GM23248 (cell line): Measurements from ENCODE around the gene SERINC3. TPM values are rescaled to one million over a fixed set of nuclear protein-coding genes. Genes with fewer than 3 reads are reported as not detected.

Experiments
- DNase-seq: peaks from one replicate; pipeline ENCODE4 v3.0.0-alpha.2; 2015
- H2AFZ ChIP-seq: fragments of 200-600 bp; sonication (generic); 2 replicates; pipeline ENCODE4 v1.6.1; 2016; ENCODE audit warnings: antibody characterized with exemption
- H3F3A ChIP-seq: fragments of 200-600 bp; sonication (generic); 2 replicates; pipeline ENCODE4 v1.6.1; 2016; ENCODE audit warnings: mild to moderate bottlenecking, antibody characterized with exemption, mixed run types; ENCODE audit not compliant: insufficient read depth
- H3K27ac ChIP-seq: fragments of 200-600 bp; sonication (generic); 2 replicates; pipeline ENCODE4 v1.5.1; 2016; ENCODE audit warnings: mild to moderate bottlenecking
- H3K27me3 ChIP-seq: fragments of 200-600 bp; sonication (generic); replicated peaks from 2 replicates; pipeline ENCODE4 v1.6.1; 2016; ENCODE audit warnings: mild to moderate bottlenecking; ENCODE audit not compliant: insufficient read depth
- H3K36me3 ChIP-seq: fragments of 200-600 bp; sonication (generic); 2 replicates; pipeline ENCODE4 v1.6.1; 2016; ENCODE audit warnings: low read depth, mild to moderate bottlenecking
- H3K4me1 ChIP-seq: fragments of 200-600 bp; sonication (generic); 2 replicates; pipeline ENCODE4 v1.6.1; 2016; ENCODE audit warnings: mild to moderate bottlenecking; ENCODE audit not compliant: insufficient read depth
- H3K4me2 ChIP-seq: fragments of 200-600 bp; sonication (generic); one replicate; pipeline ENCODE4 v1.6.1; 2016; ENCODE audit warnings: mild to moderate bottlenecking; ENCODE audit not compliant: unreplicated experiment
- H3K4me3 ChIP-seq: fragments of 200-600 bp; sonication (generic); 2 replicates; pipeline ENCODE4 v1.5.1; 2016; ENCODE audit warnings: mild to moderate bottlenecking
- H3K79me2 ChIP-seq: fragments of 200-600 bp; sonication (generic); 2 replicates; pipeline ENCODE4 v1.6.1; 2016; ENCODE audit warnings: mild to moderate bottlenecking; ENCODE audit not compliant: insufficient read depth
- H3K9ac ChIP-seq: fragments of 200-600 bp; sonication (generic); 2 replicates; pipeline ENCODE4 v1.6.1; 2016; ENCODE audit warnings: mild to moderate bottlenecking
- H3K9me2 ChIP-seq: fragments of 200-600 bp; sonication (generic); 2 replicates; pipeline ENCODE4 v1.6.1; 2016; ENCODE audit warnings: mixed run types, mild to moderate bottlenecking, moderate library complexity; ENCODE audit not compliant: insufficient read depth
- H3K9me3 ChIP-seq: fragments of 200-600 bp; sonication (generic); one replicate; pipeline ENCODE4 v1.6.1; 2017; ENCODE audit warnings: low read depth
- H4K20me1 ChIP-seq: fragments of 200-600 bp; sonication (generic); 2 replicates; pipeline ENCODE4 v1.6.0; 2016; ENCODE audit not compliant: insufficient read depth
- EZH2 ChIP-seq: fragments of 200-600 bp; sonication (generic); IDR thresholded peaks from 2 replicates; pipeline ENCODE4 v1.6.1; 2018; ENCODE audit warnings: antibody characterized with exemption, mild to moderate bottlenecking; ENCODE audit not compliant: insufficient read depth, poor library complexity, severe bottlenecking
- EZH2phosphoT487 ChIP-seq: fragments of 200-600 bp; sonication (generic); IDR thresholded peaks from 2 replicates; pipeline ENCODE4 v1.6.1; 2018; ENCODE audit warnings: antibody characterized with exemption, moderate library complexity, mild to moderate bottlenecking, low read depth; ENCODE audit not compliant: insufficient read depth
- WGBS, 2 experiments: methylation state at CpG; one replicate each; pipeline ENCODE4 v1.1.6; 2015 to 2017; ENCODE audit warnings: low lambda C conversion rate in 2 of 2, low coverage in 1 of 2; ENCODE audit errors: missing lambda C conversion rate in 2 of 2; 5-methylcytosine and 5-hydroxymethylcytosine counted together
- in situ Hi-C: fragments of 300-500 bp; cut with MboI; formaldehyde crosslinking; loops from 2 replicates; pipeline ENCODE4 v1.15.0; 2020
- polyA plus RNA-seq: library from polyadenylated mRNA; unstranded; fragments of >200 nt; fragmentation: Nextera tagmentation; extraction: Ambion mirVana; gene quantifications from 2 replicates; pipeline ENCODE4 v1.2.1, GENCODE V29; 2016
- total RNA-seq: library from RNA; depleted of rRNA; stranded (reverse); fragments of >200 nt; shearing (Covaris generic); gene quantifications from 2 replicates; pipeline ENCODE4 v1.2.3, GENCODE V29; 2014

SERINC3 gene
- total and polyA plus RNA-seq, 2 experiments from 2014 or later, result 141 to 194 TPM

GRCh38 chr20:44495257-44495656, 26.6 kb downstream of the SERINC3 start:
- peaks cover 22% of the 10 kb centered on the region for H3K36me3 ChIP-seq

GRCh38 chr20:44494681-44495080, 27.2 kb downstream of the SERINC3 start:
- Histone ChIP-seq H3K9ac (peak overlapping the region; percentile 83), H3K9me2 (no peaks in the 10 kb centered on the region), H3K4me2 (peak overlapping the region; percentile 43), H3K4me1 (peaks cover 71% of the 10 kb centered on the region), H3K9me3 (no peaks in the 10 kb centered on the region), H3K79me2 (peaks cover 39% of the 10 kb centered on the region), H2AFZ (no peak overlapping the region), H3K36me3 (peaks cover 22% of the 10 kb centered on the region), H3K27me3 (no peaks in the 10 kb centered on the region), H3K4me3 (no peak overlapping the region), H4K20me1 (no peaks in the 10 kb centered on the region), H3F3A (peaks cover 90% of the 10 kb centered on the region), H3K27ac (peak overlapping the region; percentile 99)
- WGBS, 2 experiments, result 96 to 97% methylated on average over 3 of the region's 3 CpGs
- in situ Hi-C loops, result no loop called here
- TF ChIP-seq EZH2 (no peak), EZH2phosphoT487 (no peak)
- DNase-seq, result no peak

More at GRCh38 chr20:44495257-44495656, 26.6 kb downstream of the SERINC3 start:
- no peak overlapping the region for H2AFZ ChIP-seq
- peak; percentile 84 for DNase-seq
- no peaks in the 10 kb centered on the region for H3K27me3 ChIP-seq
- peak overlapping the region; percentile 99 for H3K27ac ChIP-seq
- peak overlapping the region; percentile 43 for H3K4me2 ChIP-seq
- peaks cover 38% of the 10 kb centered on the region for H3K79me2 ChIP-seq
- 92 to 100% methylated on average over 1 of the region's 1 CpG for WGBS, 2 experiments
- TF ChIP-seq EZH2 (no peak), EZH2phosphoT487 (no peak)
- no peaks in the 10 kb centered on the region for H3K9me2 ChIP-seq
- peaks cover 67% of the 10 kb centered on the region for H3K4me1 ChIP-seq
- in situ Hi-C loops, result no loop called here
- no peaks in the 10 kb centered on the region for H4K20me1 ChIP-seq
- peak overlapping the region; percentile 0; the same call in 1 of the 2 replicates for H3K4me3 ChIP-seq
- no peaks in the 10 kb centered on the region for H3K9me3 ChIP-seq
- peak overlapping the region; percentile 83 for H3K9ac ChIP-seq
- H3F3A ChIP-seq, result peaks cover 90% of the 10 kb centered on the region

- peak overlapping the region; percentile 99 for H3K27ac ChIP-seq
- peak overlapping the region; percentile 43 for H3K4me2 ChIP-seq
These were observed 27.6 kb downstream of the SERINC3 start for GRCh38 chr20:44494266-44494665.

GRCh38 chr20:44491635-44492395, 30.1 kb downstream of the SERINC3 start:
- DNase-seq, result peak; percentile 89
- Histone ChIP-seq H4K20me1 (no peaks in the 10 kb centered on the region), H3K4me2 (peak overlapping the region; percentile 33), H3K79me2 (peaks cover 29% of the 10 kb centered on the region), H3K27ac (peak overlapping the region; percentile 99), H3K36me3 (peaks cover 26% of the 10 kb centered on the region), H2AFZ (no peak overlapping the region), H3K9me2 (no peaks in the 10 kb centered on the region), H3K9ac (peak overlapping the region; percentile 72), H3K27me3 (no peaks in the 10 kb centered on the region), H3K4me3 (no peak overlapping the region), H3K4me1 (peaks cover 60% of the 10 kb centered on the region), H3K9me3 (no peaks in the 10 kb centered on the region), H3F3A (peaks cover 63% of the 10 kb centered on the region)
- WGBS, 2 experiments, result 41 to 43% methylated on average over 5 of the region's 5 CpGs
- TF ChIP-seq EZH2phosphoT487 (no peak), EZH2 (no peak)
- in situ Hi-C loops, result no loop called here

More at GRCh38 chr20:44494266-44494665, 27.6 kb downstream of the SERINC3 start:
- DNase-seq, result peak; percentile 67
- WGBS, 2 experiments, result 86 to 95% methylated on average over 1 of the region's 1 CpG
- no peak overlapping the region for H2AFZ ChIP-seq
- no peaks in the 10 kb centered on the region for H4K20me1 ChIP-seq
- peak overlapping the region; percentile 83 for H3K9ac ChIP-seq
- no peak overlapping the region for H3K4me3 ChIP-seq
- no peaks in the 10 kb centered on the region for H3K9me2 ChIP-seq
- TF ChIP-seq EZH2phosphoT487 (no peak), EZH2 (no peak)
- H3K36me3 ChIP-seq, result peaks cover 22% of the 10 kb centered on the region
- H3F3A ChIP-seq, result peaks cover 86% of the 10 kb centered on the region
- H3K27me3 ChIP-seq, result no peaks in the 10 kb centered on the region
- in situ Hi-C loops, result no loop called here
- peaks cover 71% of the 10 kb centered on the region for H3K4me1 ChIP-seq
- peaks cover 37% of the 10 kb centered on the region for H3K79me2 ChIP-seq
- no peaks in the 10 kb centered on the region for H3K9me3 ChIP-seq
